DND-41 (cell line): ENCODE data around the gene FAM20C.

Experiments
- ATAC-seq: fragments of 200-7000 bp; cut with Tn5 transposase; 3 replicates; pipeline ENCODE4 v1.9.1; 2021; ENCODE audit warnings: low read depth; ENCODE audit not compliant: insufficient read depth
- DNase-seq: peaks from one replicate; pipeline ENCODE4 v3.0.0-alpha.2; 2020
- H2AFZ ChIP-seq: 2 replicates; pipeline ENCODE4 v1.6.0; 2012; ENCODE audit warnings: low read depth, low read length
- H3K27ac ChIP-seq: 2 replicates; pipeline ENCODE4 v1.5.1; 2012; ENCODE audit warnings: low read length, inconsistent platforms
- H3K27me3 ChIP-seq: fragments of 200-600 bp; sonication (generic); 2 replicates; pipeline ENCODE4 v1.6.0; 2012; ENCODE audit warnings: low read length, mild to moderate bottlenecking, inconsistent platforms; ENCODE audit not compliant: insufficient read depth, poor library complexity
- H3K36me3 ChIP-seq: 2 replicates; pipeline ENCODE4 v1.5.1; 2012; ENCODE audit warnings: low read length, inconsistent platforms; ENCODE audit not compliant: insufficient read depth
- H3K4me1 ChIP-seq: 2 replicates; pipeline ENCODE4 v1.5.1; 2012; ENCODE audit warnings: mild to moderate bottlenecking, low read length; ENCODE audit not compliant: insufficient read depth
- H3K4me2 ChIP-seq: 2 replicates; pipeline ENCODE4 v1.6.0; 2012; ENCODE audit warnings: mild to moderate bottlenecking, moderate library complexity, low read length, inconsistent platforms; ENCODE audit not compliant: insufficient read depth
- H3K4me3 ChIP-seq, 2 experiments: fragments of 200-600 bp in 1 of 2; shearing (Covaris generic) in 1 of 2; 2 replicates each; pipeline ENCODE4 v1.5.1; 2012 to 2016; ENCODE audit warnings: inconsistent platforms in 2 of 2, low read length in 2 of 2, mild to moderate bottlenecking in 2 of 2, low read depth in 1 of 2, moderate library complexity in 1 of 2
- H3K79me2 ChIP-seq: 2 replicates; pipeline ENCODE4 v1.6.0; 2012; ENCODE audit warnings: low read length, inconsistent platforms; ENCODE audit not compliant: insufficient read depth
- H3K9ac ChIP-seq: 2 replicates; pipeline ENCODE4 v1.6.0; 2012; ENCODE audit warnings: low read depth, mild to moderate bottlenecking, inconsistent platforms, low read length, moderate library complexity
- H3K9me3 ChIP-seq: 2 replicates; pipeline ENCODE4 v1.5.1; 2012; ENCODE audit warnings: low read length, moderate library complexity, mild to moderate bottlenecking, inconsistent platforms; ENCODE audit not compliant: insufficient read depth, severe bottlenecking
- H4K20me1 ChIP-seq: 2 replicates; pipeline ENCODE4 v1.6.0; 2012; ENCODE audit warnings: low read length; ENCODE audit not compliant: insufficient read depth
- EZH2 ChIP-seq: IDR thresholded peaks from 3 replicates; pipeline ENCODE4 v1.6.1; 2012; ENCODE audit warnings: borderline replicate concordance, low read depth, mild to moderate bottlenecking, moderate library complexity, low read length, inconsistent platforms; ENCODE audit not compliant: severe bottlenecking
- TF ChIP-seq, protein P1 (sequence below): IDR thresholded peaks from 2 replicates; pipeline ENCODE4 v1.5.1; 2012; ENCODE audit warnings: borderline replicate concordance, low read length, moderate library complexity, mild to moderate bottlenecking; ENCODE audit not compliant: poor library complexity, severe bottlenecking; ENCODE audit errors: extremely low read depth

FAM20C gene

DNA sequence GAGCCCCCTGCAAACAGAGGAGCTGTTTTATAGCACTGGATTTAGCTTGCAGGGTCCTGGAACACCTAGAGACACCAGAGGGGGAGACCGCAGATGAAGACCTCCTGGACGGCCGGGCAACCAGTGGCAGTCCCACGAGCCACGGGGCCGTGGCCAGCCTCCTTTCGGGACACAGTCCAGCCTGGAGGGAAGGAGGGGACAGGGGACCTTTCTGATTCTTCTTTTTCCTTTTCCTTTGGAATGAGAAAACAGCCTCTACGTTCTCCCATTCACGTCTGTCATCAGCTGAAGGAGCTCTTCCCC is 35.4 kb upstream of the FAM20C start:
- Histone ChIP-seq H3K27me3 (peaks cover 15% of the 10 kb centered on the region), H3K4me1 (no peaks in the 10 kb centered on the region), H3K36me3 (no peaks in the 10 kb centered on the region), H2AFZ (no peak overlapping the region), H3K79me2 (no peaks in the 10 kb centered on the region), H3K9me3 (no peaks in the 10 kb centered on the region), H3K4me3 (no peak overlapping the region), H4K20me1 (peaks cover 3% of the 10 kb centered on the region), H3K4me2 (no peak overlapping the region), H3K27ac (no peak overlapping the region), H3K9ac (no peak overlapping the region)
- DNase-seq, result no peak
- no peak for TF ChIP-seq EZH2
- TF ChIP-seq, protein P1, sequence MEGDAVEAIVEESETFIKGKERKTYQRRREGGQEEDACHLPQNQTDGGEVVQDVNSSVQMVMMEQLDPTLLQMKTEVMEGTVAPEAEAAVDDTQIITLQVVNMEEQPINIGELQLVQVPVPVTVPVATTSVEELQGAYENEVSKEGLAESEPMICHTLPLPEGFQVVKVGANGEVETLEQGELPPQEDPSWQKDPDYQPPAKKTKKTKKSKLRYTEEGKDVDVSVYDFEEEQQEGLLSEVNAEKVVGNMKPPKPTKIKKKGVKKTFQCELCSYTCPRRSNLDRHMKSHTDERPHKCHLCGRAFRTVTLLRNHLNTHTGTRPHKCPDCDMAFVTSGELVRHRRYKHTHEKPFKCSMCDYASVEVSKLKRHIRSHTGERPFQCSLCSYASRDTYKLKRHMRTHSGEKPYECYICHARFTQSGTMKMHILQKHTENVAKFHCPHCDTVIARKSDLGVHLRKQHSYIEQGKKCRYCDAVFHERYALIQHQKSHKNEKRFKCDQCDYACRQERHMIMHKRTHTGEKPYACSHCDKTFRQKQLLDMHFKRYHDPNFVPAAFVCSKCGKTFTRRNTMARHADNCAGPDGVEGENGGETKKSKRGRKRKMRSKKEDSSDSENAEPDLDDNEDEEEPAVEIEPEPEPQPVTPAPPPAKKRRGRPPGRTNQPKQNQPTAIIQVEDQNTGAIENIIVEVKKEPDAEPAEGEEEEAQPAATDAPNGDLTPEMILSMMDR, result no peak
- no peak for ATAC-seq

GRCh38 chr7:157771-158625 is 34.4 kb upstream of the FAM20C start:
- no peaks in the 10 kb centered on the region for H3K4me1 ChIP-seq
- H4K20me1 ChIP-seq, result peaks cover 3% of the 10 kb centered on the region
- H3K4me2 ChIP-seq, result no peak overlapping the region
- H3K27ac ChIP-seq, result no peak overlapping the region
- H3K27me3 ChIP-seq, result peaks cover 15% of the 10 kb centered on the region
- H3K9ac ChIP-seq, result no peak overlapping the region
- TF ChIP-seq, protein P1, result no peak
- no peak for TF ChIP-seq EZH2
- ATAC-seq (no peak), DNase-seq (no peak)
- no peak overlapping the region for H3K4me3 ChIP-seq
- no peaks in the 10 kb centered on the region for H3K9me3 ChIP-seq
- no peak overlapping the region for H2AFZ ChIP-seq
- H3K36me3 ChIP-seq, result no peaks in the 10 kb centered on the region
- H3K79me2 ChIP-seq, result no peaks in the 10 kb centered on the region

GRCh38 chr7:158771-159170 is 33.6 kb upstream of the FAM20C start:
- H3K4me1 ChIP-seq, result no peaks in the 10 kb centered on the region
- H2AFZ ChIP-seq, result no peak overlapping the region
- TF ChIP-seq, protein P1, result no peak
- TF ChIP-seq EZH2, result no peak
- H3K36me3 ChIP-seq, result no peaks in the 10 kb centered on the region
- H3K79me2 ChIP-seq, result no peaks in the 10 kb centered on the region
- ATAC-seq, result no peak
- H4K20me1 ChIP-seq, result peaks cover 3% of the 10 kb centered on the region
- H3K27me3 ChIP-seq, result peaks cover 15% of the 10 kb centered on the region
- H3K9me3 ChIP-seq, result no peaks in the 10 kb centered on the region
- H3K9ac ChIP-seq, result no peak overlapping the region
- H3K4me2 ChIP-seq, result no peak overlapping the region
- no peak for DNase-seq
- no peak overlapping the region for H3K27ac ChIP-seq
- H3K4me3 ChIP-seq, result no peak overlapping the region
